ENCODE results near the gene CUL3. TPM values are rescaled to one million over a fixed set of nuclear protein-coding genes. Genes with fewer than 3 reads are reported as not detected.

CUL3 gene
- total RNA-seq (100 to 1,000 TPM in 1 of 5 donors, 10 to 100 TPM in 2, 1 to 10 TPM in 2; 6.1 to 155 (median 18.7) TPM), polyA plus RNA-seq (10 to 100 TPM; 52.8 to 72.1 (median 53.6) TPM)
- long read RNA-seq, donor 1, full-length matches to known transcripts = 5 of 5 reads
- long read RNA-seq, donor 1, partial matches to known transcripts = 0 of 5 reads
- long read RNA-seq, donor 1, other reads (novel, unspliced or antisense) = 0 of 5 reads
- long read RNA-seq, donor 2, full-length matches to known transcripts = 6 of 6 reads
- long read RNA-seq, donor 2, partial matches to known transcripts = 0 of 6 reads
- long read RNA-seq, donor 2, other reads (novel, unspliced or antisense) = 0 of 6 reads
- long read RNA-seq, donor 3, full-length matches to known transcripts = 4 of 4 reads
- long read RNA-seq, donor 3, partial matches to known transcripts = 0 of 4 reads
- long read RNA-seq, donor 3, other reads (novel, unspliced or antisense) = 0 of 4 reads
- long read RNA-seq, donor 4 = 0 reads
- long read RNA-seq, donor 5, full-length matches to known transcripts = 5 of 5 reads
- long read RNA-seq, donor 5, partial matches to known transcripts = 0 of 5 reads
- long read RNA-seq, donor 5, other reads (novel, unspliced or antisense) = 0 of 5 reads
- long read RNA-seq, donor 6 = 0 reads
- long read RNA-seq, donor 7, full-length matches to known transcripts = 6 of 6 reads
- long read RNA-seq, donor 7, partial matches to known transcripts = 0 of 6 reads
- long read RNA-seq, donor 7, other reads (novel, unspliced or antisense) = 0 of 6 reads
- long read RNA-seq, donor 8, full-length matches to known transcripts = 10 of 10 reads
- long read RNA-seq, donor 8, partial matches to known transcripts = 0 of 10 reads
- long read RNA-seq, donor 8, other reads (novel, unspliced or antisense) = 0 of 10 reads
- long read RNA-seq, donor 9, partial matches to known transcripts = 7 of 8 reads
- long read RNA-seq, donor 9, other reads (novel, unspliced or antisense) = 0 of 8 reads
- long read RNA-seq, donor 10, full-length matches to known transcripts = 2 of 2 reads
- long read RNA-seq, donor 10, partial matches to known transcripts = 0 of 2 reads
- long read RNA-seq, donor 10, other reads (novel, unspliced or antisense) = 0 of 2 reads

DNA sequence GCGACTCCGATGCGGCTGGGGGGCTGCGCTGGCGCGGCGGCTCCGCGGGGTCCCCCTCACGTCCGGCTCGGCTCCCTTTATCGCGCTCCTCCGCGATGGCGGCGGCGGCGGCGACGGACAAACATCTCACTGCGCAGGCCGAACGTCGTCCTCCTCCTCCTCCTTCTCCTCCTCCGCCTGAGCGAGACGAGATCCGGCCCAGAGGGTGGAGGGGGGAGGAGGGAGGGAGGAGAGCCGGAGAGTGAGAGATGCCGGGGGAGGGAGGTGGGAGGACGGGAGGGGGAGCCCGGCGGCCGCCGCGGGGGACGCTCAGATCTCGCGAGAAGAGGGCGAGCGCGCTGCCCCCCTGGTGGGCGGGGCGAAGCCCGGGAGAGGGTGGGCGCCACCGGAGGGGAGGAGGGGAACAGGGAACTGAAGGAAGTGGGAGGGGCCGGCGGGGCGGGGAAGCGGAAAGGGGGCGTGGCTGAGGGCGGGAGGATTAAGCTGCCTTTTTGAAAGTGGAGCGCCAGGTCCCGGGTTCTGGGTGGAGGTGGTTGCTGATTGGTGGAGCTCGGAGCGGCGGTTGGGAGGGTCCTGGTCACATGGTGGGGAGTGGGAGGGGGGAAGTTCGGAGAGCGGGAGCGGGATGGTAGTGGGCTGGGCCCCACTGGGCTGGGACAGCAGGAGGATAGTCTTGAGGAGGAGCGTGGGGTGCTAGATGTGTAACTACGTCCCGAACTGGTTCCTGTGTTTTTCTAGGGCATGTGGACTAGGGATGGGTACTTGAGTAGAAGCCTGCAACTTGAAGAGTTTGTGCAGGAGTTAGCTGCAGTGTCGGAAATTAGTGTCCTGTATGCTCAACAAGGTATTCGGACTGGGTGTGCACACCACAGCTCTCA is at the start of gene CUL3:
TSS of gene CUL3 (minus strand) at position 153 of the 878 bp plus-strand sequence. CDS start 354 bp downstream, outside the sequence.
- H3K27me3 ChIP-seq = no peaks in the 10 kb centered on the region
- H3K4me3 ChIP-seq = peak within 1 kb of the TSS; percentile 77 to 95 (median 87)
- H3K27ac ChIP-seq = peak within 1 kb of the TSS; percentile 92 to 99 (median 94)
- H3K36me3 ChIP-seq = no peaks in the 10 kb centered on the region
- intact Hi-C loops (cut with DNase I; ENCODE audit: low total_unique reads) = no loop called here
- 1 to 2% (median 1%) methylated on average over 38 to 66 of the region's 68 CpGs for WGBS, 5 donors
- no peaks in the 10 kb centered on the region for H3K9me3 ChIP-seq
- TF ChIP-seq POLR2AphosphoS5 (IDR thresholded peaks at IDR 0.05) (peak; percentile 84 to 97 (median 95)), POLR2A (IDR thresholded peaks at IDR 0.05) (peak in 2 of 4 donors; percentile 34 to 50), EP300 (IDR thresholded peaks at IDR 0.05) (no peak)
- peaks cover 26 to 48% (median 41%) of the 10 kb centered on the region in 4 donors for H3K4me1 ChIP-seq
- peak; percentile 99 to 100 for DNase-seq

GRCh38 chr2:224630659-224631550 is 45.7 kb upstream of the CUL3 start:
- H3K27me3 ChIP-seq = no peaks in the 10 kb centered on the region
- WGBS, 5 donors = 65 to 77% (median 71%) methylated on average over 6 of the region's 6 CpGs
- no peaks in the 10 kb centered on the region for H3K36me3 ChIP-seq
- no peak overlapping the region for H3K27ac ChIP-seq
- intact Hi-C loops (cut with DNase I; ENCODE audit: low total_unique reads) = no loop called here
- no peaks in the 10 kb centered on the region for H3K9me3 ChIP-seq
- H3K4me3 ChIP-seq = no peak overlapping the region
- no peak for DNase-seq
- TF ChIP-seq EP300 (IDR thresholded peaks at IDR 0.05) = no peak
- no peaks in the 10 kb centered on the region for H3K4me1 ChIP-seq

DNA sequence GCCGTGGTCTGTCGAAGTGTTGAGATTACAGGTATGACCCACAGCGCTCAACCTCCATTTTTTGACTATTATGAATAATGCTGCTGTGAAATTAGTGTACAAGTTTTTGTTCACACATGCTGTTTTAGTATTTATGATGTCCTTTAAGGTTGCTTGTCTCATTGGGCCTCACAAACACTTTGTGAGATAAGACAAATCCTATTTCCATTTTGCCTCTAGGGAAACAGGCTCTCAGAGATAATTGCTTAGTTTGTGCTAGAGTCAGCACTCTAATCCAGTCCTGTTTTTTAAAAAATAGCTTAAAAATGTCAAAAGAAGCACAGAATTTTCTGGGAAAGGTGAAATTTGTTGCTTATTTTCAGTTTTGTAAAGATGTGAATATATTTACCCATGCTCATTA is 43.3 kb upstream of the CUL3 start:
- Histone ChIP-seq H3K36me3 (no peaks in the 10 kb centered on the region), H3K27ac (no peak overlapping the region), H3K4me1 (no peaks in the 10 kb centered on the region), H3K9me3 (no peaks in the 10 kb centered on the region), H3K27me3 (no peaks in the 10 kb centered on the region), H3K4me3 (no peak overlapping the region)
- intact Hi-C loops (cut with DNase I; ENCODE audit: low total_unique reads) = no loop called here
- TF ChIP-seq EP300 (IDR thresholded peaks at IDR 0.05) (no peak), POLR2A (IDR thresholded peaks at IDR 0.05) (no peak), CTCF (IDR thresholded peaks at IDR 0.05) (no peak), POLR2AphosphoS5 (IDR thresholded peaks at IDR 0.05) (no peak)
- no peak for DNase-seq
- 94 to 97% (median 97%) methylated on average over 3 of the region's 3 CpGs for WGBS, 5 donors

- Histone ChIP-seq H3K4me3 (no peak overlapping the region), H3K4me1 (no peaks in the 10 kb centered on the region), H3K27ac (no peak overlapping the region), H3K36me3 (no peaks in the 10 kb centered on the region), H3K27me3 (no peaks in the 10 kb centered on the region), H3K9me3 (no peaks in the 10 kb centered on the region)
- 55 to 80% (median 66%) methylated on average over 4 of the region's 4 CpGs for WGBS, 5 donors
- intact Hi-C loops (cut with DNase I; ENCODE audit: low total_unique reads) = no loop called here
- TF ChIP-seq EP300 (IDR thresholded peaks at IDR 0.05) (no peak), POLR2AphosphoS5 (IDR thresholded peaks at IDR 0.05) (no peak), CTCF (IDR thresholded peaks at IDR 0.05) (no peak), POLR2A (IDR thresholded peaks at IDR 0.05) (no peak)
- no peak for DNase-seq
These were observed 41.6 kb upstream of the CUL3 start for GRCh38 chr2:224626735-224627134.

Data from stomach (tissue), 19 donors.